NCI-H1930 (cell line): ENCODE measurements around the gene TTI1.

Source experiments
- DNase-seq, 2 experiments: peaks; one replicate each; lab custom pipeline; 2025; lab: John Stamatoyannopoulos, UW

Gene TTI1

GRCh38 chr20:37987602-37988290, 45.5 kb downstream of the TTI1 start:
- DNase-seq = no peak

DNA sequence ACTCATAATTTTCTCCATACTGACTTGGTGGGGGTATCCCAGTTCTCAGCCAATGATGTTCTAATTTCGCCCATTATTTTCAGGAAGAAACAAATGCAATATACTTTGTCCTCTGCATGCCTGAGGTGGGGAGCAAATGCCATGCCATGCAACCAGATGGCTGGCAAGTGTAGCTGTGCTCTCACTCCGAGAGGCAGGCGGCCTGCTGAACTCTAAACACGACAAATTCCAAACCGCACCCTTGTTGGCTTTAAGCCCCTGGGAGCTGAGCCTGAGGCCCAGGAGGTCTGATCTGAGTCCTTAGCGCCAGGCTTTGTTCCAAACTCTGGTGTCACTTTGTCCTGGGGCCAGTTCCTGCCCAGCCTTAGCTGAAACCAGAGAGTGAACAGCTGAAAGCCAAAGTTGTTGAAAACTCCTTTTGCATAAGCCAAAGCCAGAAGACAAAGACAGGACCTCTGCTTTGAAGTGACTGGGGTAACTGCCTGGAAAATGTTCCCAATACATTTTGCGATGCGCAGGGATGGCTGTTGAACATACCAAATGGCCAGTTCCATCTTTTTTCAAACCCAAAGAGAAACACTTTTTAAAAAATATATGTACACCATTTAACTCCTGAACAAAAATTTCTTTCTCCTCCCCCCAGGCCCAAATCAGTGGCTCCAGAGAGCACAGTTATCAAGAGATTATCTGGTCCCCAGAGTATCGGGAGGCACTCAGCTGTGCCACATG, 46.2 kb downstream of the TTI1 start:
- DNase-seq = no peak

- DNase-seq = no peak
Measured at GRCh38 chr20:37986044-37986858, 47.0 kb downstream of the TTI1 start.

- DNase-seq = no peak
Measured at GRCh38 chr20:37984018-37984785, 49.1 kb downstream of the TTI1 start.

DNA sequence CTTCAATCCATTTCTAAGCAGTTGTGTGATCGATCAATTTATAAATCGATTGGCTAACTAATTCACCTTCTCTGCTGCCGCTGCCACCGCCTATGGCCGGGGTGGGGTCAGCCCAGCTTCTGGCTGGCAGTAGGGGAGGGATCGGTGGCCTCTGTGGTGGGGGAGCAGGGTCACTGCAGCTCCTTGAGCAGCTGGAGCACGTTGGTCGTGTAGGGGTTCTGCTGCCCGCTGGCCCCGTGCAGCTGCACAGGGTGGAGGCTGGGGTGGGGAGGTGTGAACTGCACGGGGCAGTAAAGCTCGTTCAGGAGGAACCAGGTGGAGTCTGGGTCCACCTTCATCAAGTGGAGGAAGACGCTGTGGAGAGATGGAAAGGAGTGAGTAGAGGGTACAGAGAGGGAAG, 50.0 kb downstream of the TTI1 start:
- no peak for DNase-seq

- DNase-seq = no peak
Measured at GRCh38 chr20:37981568-37981967, 51.7 kb downstream of the TTI1 start.

- no peak for DNase-seq
Measured at GRCh38 chr20:37980876-37981275, 52.4 kb downstream of the TTI1 start.

DNA sequence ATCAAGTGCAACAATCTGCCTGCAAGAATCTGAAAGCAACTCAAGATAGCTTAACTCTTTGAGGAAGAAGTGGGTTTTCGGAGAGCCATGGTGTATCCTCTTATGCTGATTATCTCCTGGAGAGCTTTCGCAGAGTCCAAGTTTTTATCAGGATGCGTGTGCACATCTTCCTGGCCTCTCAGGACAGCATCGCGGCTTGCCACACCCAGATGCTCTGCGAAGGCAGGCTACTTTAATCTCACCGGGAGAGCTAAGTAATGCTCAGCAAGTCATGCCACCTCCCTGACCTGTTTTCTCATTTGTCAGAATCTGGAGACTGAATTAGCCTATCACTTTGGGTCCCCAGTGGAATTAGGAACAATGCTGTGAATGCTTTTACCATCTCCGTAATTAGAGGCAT, 52.9 kb downstream of the TTI1 start:
- DNase-seq = no peak

DNA sequence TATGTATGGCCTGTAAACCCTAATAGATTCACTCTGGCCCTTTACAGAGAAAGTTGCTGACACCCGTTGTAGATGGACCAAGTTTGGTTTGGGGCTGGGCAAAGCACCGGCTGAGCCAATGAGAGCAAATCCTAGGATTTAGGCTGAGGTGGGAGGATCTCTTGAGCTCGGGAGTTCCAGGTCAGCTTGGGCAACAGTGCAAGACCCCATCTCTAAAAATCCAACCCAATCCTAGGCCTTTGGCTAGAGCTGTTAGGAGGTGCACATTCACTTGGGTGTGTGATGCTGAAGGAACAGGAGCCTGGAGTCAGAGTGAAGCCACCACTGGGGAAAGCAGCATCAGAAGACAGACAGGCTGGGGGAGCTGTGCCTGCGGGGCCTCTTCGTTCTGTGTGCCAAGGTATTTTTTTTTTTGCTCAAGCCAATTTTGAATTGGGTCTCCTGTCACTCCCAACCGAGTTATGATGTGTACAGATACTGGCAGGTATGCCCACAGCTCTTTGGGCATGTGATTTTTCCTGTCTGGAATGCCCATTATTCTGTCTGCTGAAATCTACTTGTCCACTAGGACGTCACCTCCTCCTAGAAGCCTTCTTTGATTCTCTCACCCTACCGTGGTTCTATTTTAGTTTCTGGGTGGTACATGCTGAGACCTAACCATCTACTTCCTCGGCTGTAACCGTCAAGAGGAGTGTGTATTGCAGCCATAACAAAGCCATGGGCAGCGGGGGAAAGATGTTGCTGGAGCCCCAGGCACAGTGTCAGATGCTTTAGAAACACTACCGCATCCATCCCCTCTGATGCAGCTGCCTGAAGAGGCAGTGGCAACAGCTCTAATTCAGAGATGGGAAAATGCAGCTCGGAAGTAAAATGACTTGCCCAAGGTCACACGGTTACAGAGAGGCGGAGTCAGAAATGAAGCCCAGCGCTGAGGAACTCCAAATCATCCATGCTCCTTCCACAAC, 54.0 kb downstream of the TTI1 start:
- no peak for DNase-seq

GRCh38 chr20:37977786-37978185, 55.5 kb downstream of the TTI1 start:
- DNase-seq = no peak

DNA sequence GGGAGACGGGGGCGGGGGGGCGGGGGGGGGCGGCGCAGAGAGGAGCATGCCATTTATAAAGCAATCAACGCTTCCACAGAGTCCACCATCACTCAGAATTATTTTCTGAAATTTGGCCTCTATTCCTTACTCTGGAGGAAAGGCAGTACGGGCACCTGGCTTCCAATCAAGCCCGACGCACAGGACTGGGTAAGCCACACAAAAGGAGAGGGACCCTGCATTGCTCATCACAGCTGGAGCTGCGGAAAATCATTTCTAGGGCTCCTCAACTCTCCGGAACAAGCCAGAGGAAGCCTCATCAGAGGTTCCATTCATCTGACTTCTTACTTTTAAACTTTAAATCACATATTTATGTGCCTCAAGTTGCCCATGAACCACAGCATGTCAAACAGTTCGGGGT, 55.9 kb downstream of the TTI1 start:
- DNase-seq = no peak

DNA sequence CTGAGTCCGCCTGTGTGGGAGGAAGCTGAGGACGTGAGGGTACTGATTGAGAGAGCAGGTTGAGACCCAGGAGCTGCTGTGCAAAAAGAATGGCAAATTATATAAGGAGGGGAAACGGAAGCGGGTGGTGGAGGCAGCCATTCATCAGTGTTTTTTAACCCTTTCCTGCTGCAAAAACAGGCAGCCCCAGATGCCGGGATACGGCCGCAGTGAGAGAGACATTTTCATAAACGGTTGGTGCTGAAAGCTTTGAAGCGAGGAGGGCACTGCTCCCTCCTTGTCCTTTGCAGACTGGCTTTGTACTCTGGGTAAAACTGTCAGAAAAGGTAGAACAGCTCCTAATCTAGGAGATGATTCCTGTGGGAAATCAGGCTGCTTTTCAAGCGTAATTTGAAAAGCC, 56.4 kb downstream of the TTI1 start:
- DNase-seq = no peak

GRCh38 chr20:37973059-37973910, 60.0 kb downstream of the TTI1 start:
- DNase-seq = no peak

- DNase-seq = no peak
Measured at GRCh38 chr20:37972256-37973058, 60.8 kb downstream of the TTI1 start.

GRCh38 chr20:37971561-37972127, 61.6 kb downstream of the TTI1 start:
- DNase-seq = no peak

- no peak for DNase-seq
Measured at GRCh38 chr20:37970856-37971245, 62.4 kb downstream of the TTI1 start.

DNA sequence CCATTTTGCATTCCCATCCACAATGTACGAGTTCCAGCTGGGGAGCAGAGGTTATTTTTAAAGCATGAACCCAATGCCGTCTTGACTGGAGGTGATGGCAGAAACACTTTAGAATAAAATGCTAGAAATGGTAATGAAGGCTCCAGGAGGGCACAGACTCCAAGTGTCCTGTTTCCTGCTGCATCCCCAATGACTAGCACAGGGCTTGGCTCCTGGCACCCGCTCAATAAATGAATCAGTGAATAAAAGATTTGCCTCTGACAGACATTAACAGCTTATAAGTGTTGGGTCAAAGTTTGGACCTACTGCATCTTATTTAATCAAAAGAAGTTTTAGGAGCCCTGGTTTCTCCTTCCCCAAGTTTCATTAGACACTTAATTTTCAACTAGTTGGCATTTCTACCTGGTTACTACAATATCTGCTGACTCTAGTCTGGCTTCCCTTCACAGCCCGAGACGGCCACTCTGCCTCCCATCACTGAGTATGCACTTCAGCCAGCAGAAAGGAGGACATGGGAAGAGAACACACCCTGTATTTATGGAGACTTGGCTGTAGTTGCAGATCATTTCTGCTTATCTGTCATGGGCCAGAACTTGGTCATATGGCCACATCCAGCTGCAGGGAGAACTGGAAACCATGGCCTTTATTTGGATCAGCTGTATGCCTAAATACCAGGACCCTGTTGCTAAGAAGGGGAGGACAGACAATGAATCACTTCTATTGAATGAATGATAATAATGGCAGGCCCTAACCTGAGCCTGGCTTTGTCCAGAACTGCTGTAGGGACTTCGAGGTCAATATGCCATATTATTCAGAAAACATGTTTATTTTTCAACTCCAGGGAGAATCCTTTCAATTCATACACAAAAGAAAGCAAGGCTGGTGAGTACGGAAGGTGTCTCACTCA, 63.1 kb downstream of the TTI1 start:
- DNase-seq = no peak
